Epithelial cell of proximal tubule (primary cell): ENCODE measurements around the gene ARHGAP25. TPM values are rescaled to one million over a fixed set of nuclear protein-coding genes. Genes with fewer than 3 reads are reported as not detected.

Experiments
- DNase-seq: peaks from one replicate; pipeline ENCODE4 v3.0.0-alpha.2; 2011; ENCODE audit warnings: low read depth
- H3K4me3 ChIP-seq: 2 replicates; pipeline ENCODE4 v1.5.1; 2011; ENCODE audit warnings: low read depth, mild to moderate bottlenecking, low read length
- CTCF ChIP-seq: conservative IDR thresholded peaks from 2 replicates; pipeline ENCODE4 v1.5.1; 2012; ENCODE audit warnings: low read depth, mild to moderate bottlenecking, low read length
- total RNA-seq: library from RNA; depleted of rRNA; stranded (reverse); fragments of >200 nt; gene quantifications from 2 replicates; pipeline ENCODE4 v1.2.3, GENCODE V29; 2015

The ARHGAP25 gene
- total RNA-seq, 1 donor from 2014 or later: not detected

- no peak for DNase-seq
- H3K4me3 ChIP-seq: no peak overlapping the region
- no peak for TF ChIP-seq CTCF
Measured at GRCh38 chr2:68693951-68694350, 40.7 kb upstream of the ARHGAP25 start.

- no peak for DNase-seq
- no peak for TF ChIP-seq CTCF
- no peak overlapping the region for H3K4me3 ChIP-seq
Measured at GRCh38 chr2:68695971-68696370, 38.6 kb upstream of the ARHGAP25 start.

DNA sequence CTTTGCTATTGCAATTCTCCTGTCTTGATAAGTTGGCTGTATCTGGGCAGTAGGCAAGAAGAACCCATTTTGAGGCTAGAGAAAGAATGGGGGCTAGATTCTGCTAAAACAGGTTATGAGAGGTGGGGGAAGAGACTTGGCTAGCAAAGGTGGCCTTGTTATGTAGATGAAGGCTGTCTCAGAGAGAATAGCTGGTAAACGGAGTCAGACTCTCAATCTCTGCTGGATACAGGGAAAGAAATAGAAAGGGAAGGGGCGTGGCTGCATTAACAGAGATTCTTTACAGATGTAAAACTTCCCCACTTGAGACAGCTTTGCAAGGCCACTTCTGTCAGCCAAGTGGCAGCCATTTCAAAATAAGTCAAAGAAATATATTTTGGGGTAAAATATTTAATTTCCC, 38.1 kb upstream of the ARHGAP25 start:
- H3K4me3 ChIP-seq: no peak overlapping the region
- no peak for TF ChIP-seq CTCF
- no peak for DNase-seq

GRCh38 chr2:68698567-68699377, 35.8 kb upstream of the ARHGAP25 start:
- TF ChIP-seq CTCF: no peak
- DNase-seq: no peak
- no peak overlapping the region for H3K4me3 ChIP-seq

- no peak overlapping the region for H3K4me3 ChIP-seq
- DNase-seq: no peak
- TF ChIP-seq CTCF: no peak
Measured at GRCh38 chr2:68700560-68700959, 34.1 kb upstream of the ARHGAP25 start.

DNA sequence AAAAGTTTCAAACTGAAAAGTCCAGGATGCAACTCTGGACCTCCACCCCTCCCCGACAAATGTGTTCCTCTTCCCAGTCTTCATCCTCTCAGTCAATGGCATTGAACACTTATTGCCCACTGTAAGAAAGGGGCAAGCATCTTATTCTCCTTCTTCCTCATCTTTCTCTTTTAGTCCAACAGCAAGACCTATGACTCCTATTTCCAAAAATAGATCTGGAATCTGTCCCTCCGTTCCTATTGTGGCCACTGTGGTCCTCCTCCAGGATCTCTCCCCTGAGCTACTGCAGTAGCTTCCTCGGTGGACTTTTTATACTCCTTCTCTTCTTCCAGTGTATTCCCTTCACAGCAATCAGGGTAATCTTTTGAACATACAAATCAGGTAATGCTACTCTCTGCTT, 28.0 kb upstream of the ARHGAP25 start:
- TF ChIP-seq CTCF: no peak
- H3K4me3 ChIP-seq: no peak overlapping the region

DNA sequence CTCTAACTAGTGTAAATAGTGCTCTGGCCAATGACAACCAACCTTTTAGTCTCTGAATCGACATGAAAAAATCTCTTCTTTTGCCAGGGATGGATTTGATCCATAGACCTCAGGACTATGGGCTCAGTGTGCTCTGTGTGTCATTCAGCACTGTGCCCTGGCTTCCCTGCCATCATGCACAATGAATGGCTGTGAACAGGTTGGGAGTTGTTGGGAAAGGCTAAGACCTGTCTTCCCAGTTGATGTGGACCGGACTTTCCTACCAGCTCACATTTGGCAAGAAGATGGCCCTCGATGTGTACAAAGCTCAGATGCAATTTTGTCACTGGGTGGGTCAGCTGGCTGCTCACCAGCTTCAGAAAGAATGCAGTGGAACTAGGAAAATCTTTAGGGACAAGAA, 26.0 kb upstream of the ARHGAP25 start:
- no peak overlapping the region for H3K4me3 ChIP-seq
- no peak for TF ChIP-seq CTCF
- DNase-seq: no peak

More for the DNA sequence above, 28.0 kb upstream of the ARHGAP25 start:
- no peak for DNase-seq
